ENCODE data around the gene ECE2.
A peak's percentile ranks its signal among the peaks of the same experiment; 100 is the strongest.

GRCh38 chr3:184284696-184285095, 8.9 kb downstream of the ECE2 start:
- TF ChIP-seq CTCF (IDR thresholded peaks at IDR 0.05; ENCODE audit: low read depth, low read length, missing input control), result peak; percentile 42
- TF ChIP-seq YY1 (IDR thresholded peaks at IDR 0.05), result no peak
- TF ChIP-seq TAF1 (conservative IDR thresholded peaks at IDR 0.05), result no peak
- peak; percentile 73 to 81 for TF ChIP-seq RAD21 (IDR thresholded peaks at IDR 0.05)
